ES-I3 (cell line): ENCODE results near the gene TGFBR1.

Experiments
- H3K36me3 ChIP-seq: 2 replicates; pipeline ENCODE4 v1.6.1; 2013; ENCODE audit warnings: mild to moderate bottlenecking, low read length, control low read depth, moderate library complexity; ENCODE audit not compliant: insufficient read depth
- H3K4me1 ChIP-seq: 2 replicates; pipeline ENCODE4 v1.6.1; 2013; ENCODE audit warnings: mild to moderate bottlenecking, control low read depth, low read length; ENCODE audit not compliant: insufficient read depth
- H3K9ac ChIP-seq: 2 replicates; pipeline ENCODE4 v1.6.1; 2013; ENCODE audit warnings: low read depth, mild to moderate bottlenecking, low read length, moderate library complexity
- H3K9me3 ChIP-seq: 2 replicates; pipeline ENCODE4 v1.6.1; 2013; ENCODE audit warnings: mild to moderate bottlenecking, low read length, moderate library complexity; ENCODE audit not compliant: control insufficient read depth, insufficient read depth

Gene TGFBR1

GRCh38 chr9:99143655-99144054 is 38.7 kb downstream of the TGFBR1 start:
- Histone ChIP-seq H3K9me3 (no peaks in the 10 kb centered on the region; the same call in 1 of the 2 replicates), H3K36me3 (peaks cover 8% of the 10 kb centered on the region), H3K9ac (no peak overlapping the region), H3K4me1 (no peaks in the 10 kb centered on the region)

DNA sequence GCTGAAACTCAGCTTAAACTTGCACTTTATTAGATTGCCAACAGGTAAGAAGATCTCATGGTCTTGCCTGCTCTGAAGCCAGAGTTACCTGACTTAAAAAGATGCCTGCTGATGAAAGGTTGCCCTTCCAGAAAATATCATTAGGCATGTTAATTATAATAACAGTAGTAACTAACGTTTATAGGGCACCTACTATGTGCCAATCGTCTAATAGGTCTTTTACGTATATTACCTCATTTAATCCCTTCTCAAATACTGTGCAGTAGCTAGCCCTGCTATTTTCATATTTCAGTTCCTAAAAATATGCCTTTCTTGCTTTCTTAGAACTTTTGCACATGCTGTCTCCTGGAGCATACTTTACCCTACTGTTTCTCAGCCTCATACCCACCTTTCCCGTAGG is 40.1 kb downstream of the TGFBR1 start:
- peaks cover 8% of the 10 kb centered on the region for H3K36me3 ChIP-seq
- 0 out of 2 replicates have a peak, but pooled peaks cover 4% of the 10 kb centered on the region for H3K4me1 ChIP-seq
- no peak overlapping the region for H3K9ac ChIP-seq
- no peaks in the 10 kb centered on the region for H3K9me3 ChIP-seq

DNA sequence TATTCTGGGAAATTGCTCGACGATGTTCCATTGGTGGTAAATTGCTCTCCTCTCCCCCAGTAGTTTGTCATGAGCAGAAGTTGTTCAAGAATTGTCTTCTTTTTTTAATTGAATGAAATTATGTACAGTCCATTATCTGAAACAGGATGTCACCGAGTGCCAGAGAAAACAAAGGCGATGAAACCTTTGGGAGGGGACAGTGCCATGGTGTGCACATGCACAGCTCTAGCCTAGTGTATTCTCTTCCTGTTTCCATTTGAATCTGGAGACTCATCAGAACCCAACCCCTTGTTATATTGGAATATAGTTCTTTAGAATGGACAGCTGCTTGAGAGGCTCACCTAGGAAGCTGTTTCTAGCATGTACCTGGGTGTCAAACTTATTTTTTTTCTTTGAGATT is 41.7 kb downstream of the TGFBR1 start:
- Histone ChIP-seq H3K9me3 (no peaks in the 10 kb centered on the region), H3K9ac (no peak overlapping the region), H3K36me3 (peaks cover 8% of the 10 kb centered on the region)

DNA sequence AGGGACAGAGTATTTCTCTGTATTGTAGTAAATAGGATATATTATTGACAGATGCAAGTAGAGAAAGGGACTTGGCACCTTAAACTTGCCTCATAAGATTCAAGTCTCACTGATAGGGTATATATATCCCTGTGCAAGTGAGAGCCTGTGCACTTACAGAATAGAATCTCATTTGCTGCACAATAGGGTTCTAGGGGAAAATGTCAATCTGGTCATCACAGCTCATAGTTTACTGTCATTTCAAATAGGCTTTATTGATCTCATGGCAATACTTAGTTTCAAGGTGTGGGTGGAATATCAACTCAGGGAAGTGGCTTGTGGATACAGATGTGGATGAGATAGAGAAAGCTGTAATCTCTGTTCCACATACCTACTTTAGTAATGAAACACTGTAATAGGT is 42.3 kb downstream of the TGFBR1 start:
- H3K4me1 ChIP-seq: 0 out of 2 replicates have a peak, but pooled peaks cover 4% of the 10 kb centered on the region
- H3K36me3 ChIP-seq: peaks cover 8% of the 10 kb centered on the region
- no peaks in the 10 kb centered on the region for H3K9me3 ChIP-seq
- H3K9ac ChIP-seq: no peak overlapping the region

More for the DNA sequence above, 41.7 kb downstream of the TGFBR1 start:
- H3K4me1 ChIP-seq: 0 out of 2 replicates have a peak, but pooled peaks cover 4% of the 10 kb centered on the region

DNA sequence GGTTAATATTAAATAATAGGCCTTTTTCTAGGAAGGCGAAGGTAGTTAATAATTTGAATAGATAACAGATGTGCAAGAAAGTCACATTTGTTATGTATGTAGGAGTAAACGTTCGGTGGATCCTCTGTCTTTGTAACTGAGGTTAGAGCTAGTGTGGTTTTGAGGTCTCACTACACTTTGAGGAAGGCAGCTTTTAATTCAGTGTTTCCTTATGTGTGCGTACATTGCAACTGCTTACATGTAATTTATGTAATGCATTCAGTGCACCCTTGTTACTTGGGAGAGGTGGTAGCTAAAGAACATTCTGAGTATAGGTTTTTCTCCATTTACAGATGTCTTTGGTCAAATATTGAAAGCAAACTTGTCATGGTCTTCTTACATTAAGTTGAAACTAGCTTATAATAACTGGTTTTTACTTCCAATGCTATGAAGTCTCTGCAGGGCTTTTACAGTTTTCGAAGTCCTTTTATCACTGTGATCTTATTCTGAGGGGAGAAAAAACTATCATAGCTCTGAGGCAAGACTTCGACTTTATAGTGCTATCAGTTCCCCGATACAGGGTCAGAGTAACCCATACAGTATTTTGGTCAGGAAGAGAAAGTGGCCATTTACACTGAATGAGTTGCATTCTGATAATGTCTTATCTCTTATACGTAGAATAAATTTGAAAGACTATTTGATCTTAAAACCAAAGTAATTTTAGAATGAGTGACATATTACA is 45.7 kb downstream of the TGFBR1 start:
- H3K9ac ChIP-seq: no peak overlapping the region
- peaks cover 4% of the 10 kb centered on the region for H3K36me3 ChIP-seq
- 0 out of 2 replicates have a peak, but pooled peaks cover 4% of the 10 kb centered on the region for H3K4me1 ChIP-seq
- no peaks in the 10 kb centered on the region for H3K9me3 ChIP-seq

- H3K4me1 ChIP-seq: 0 out of 2 replicates have a peak, but pooled peaks cover under 1% of the 10 kb centered on the region
- no peaks in the 10 kb centered on the region for H3K9me3 ChIP-seq
- no peaks in the 10 kb centered on the region for H3K36me3 ChIP-seq
- no peak overlapping the region for H3K9ac ChIP-seq
Measured at GRCh38 chr9:99154356-99154755, 49.4 kb downstream of the TGFBR1 start.

GRCh38 chr9:99155736-99156135 is 50.8 kb downstream of the TGFBR1 start:
- Histone ChIP-seq H3K9me3 (no peaks in the 10 kb centered on the region), H3K4me1 (peaks cover 5% of the 10 kb centered on the region; the same call in 1 of the 2 replicates), H3K9ac (no peak overlapping the region), H3K36me3 (no peaks in the 10 kb centered on the region)

- H3K4me1 ChIP-seq: peaks cover 5% of the 10 kb centered on the region; the same call in 1 of the 2 replicates
- H3K9ac ChIP-seq: no peak overlapping the region
- no peaks in the 10 kb centered on the region for H3K9me3 ChIP-seq
- H3K36me3 ChIP-seq: no peaks in the 10 kb centered on the region
Measured at GRCh38 chr9:99158629-99159028, 53.7 kb downstream of the TGFBR1 start.

- Histone ChIP-seq H3K4me1 (peaks cover 5% of the 10 kb centered on the region; the same call in 1 of the 2 replicates), H3K9me3 (no peaks in the 10 kb centered on the region), H3K36me3 (no peaks in the 10 kb centered on the region), H3K9ac (no peak overlapping the region)
Measured at GRCh38 chr9:99160173-99160572, 55.3 kb downstream of the TGFBR1 start.

- Histone ChIP-seq H3K9ac (no peak overlapping the region), H3K36me3 (no peaks in the 10 kb centered on the region), H3K9me3 (no peaks in the 10 kb centered on the region), H3K4me1 (peaks cover 5% of the 10 kb centered on the region; the same call in 1 of the 2 replicates)
Measured at GRCh38 chr9:99162759-99163364, 57.9 kb downstream of the TGFBR1 start.

- Histone ChIP-seq H3K9ac (no peak overlapping the region), H3K9me3 (no peaks in the 10 kb centered on the region), H3K4me1 (peaks cover 24% of the 10 kb centered on the region), H3K36me3 (no peaks in the 10 kb centered on the region)
Measured at GRCh38 chr9:99166149-99166548, 61.2 kb downstream of the TGFBR1 start.

GRCh38 chr9:99167119-99167518 is 62.2 kb downstream of the TGFBR1 start:
- Histone ChIP-seq H3K9ac (no peak overlapping the region), H3K36me3 (no peaks in the 10 kb centered on the region), H3K9me3 (no peaks in the 10 kb centered on the region), H3K4me1 (peaks cover 24% of the 10 kb centered on the region)

- Histone ChIP-seq H3K36me3 (no peaks in the 10 kb centered on the region), H3K4me1 (peaks cover 24% of the 10 kb centered on the region), H3K9ac (no peak overlapping the region), H3K9me3 (no peaks in the 10 kb centered on the region)
Measured at GRCh38 chr9:99167694-99168093, 62.8 kb downstream of the TGFBR1 start.

GRCh38 chr9:99169086-99169485 is 64.2 kb downstream of the TGFBR1 start:
- no peaks in the 10 kb centered on the region for H3K9me3 ChIP-seq
- no peaks in the 10 kb centered on the region for H3K36me3 ChIP-seq
- H3K9ac ChIP-seq: no peak overlapping the region
- H3K4me1 ChIP-seq: peaks cover 24% of the 10 kb centered on the region
